ENCODE data around the gene ZGPAT.
"Not testable (repeated sequence)": the region's sequence is repeated elsewhere in the genome, so short reads cannot be mapped to it uniquely, and the experiment has no call there.

The ZGPAT gene

GRCh38 chr20:63755933-63756647 lies 48.3 kb downstream of the ZGPAT start:
- DNase-seq = no peak

- DNase-seq = no peak
Measured at GRCh38 chr20:63756648-63756991, 48.8 kb downstream of the ZGPAT start.

GRCh38 chr20:63758152-63758551 lies 50.3 kb downstream of the ZGPAT start:
- DNase-seq = no peak

- DNase-seq = no peak
Measured at GRCh38 chr20:63759377-63759901, 51.6 kb downstream of the ZGPAT start.

GRCh38 chr20:63765082-63765873 lies 57.4 kb downstream of the ZGPAT start:
- DNase-seq = no peak

GRCh38 chr20:63765902-63766301 lies 58.1 kb downstream of the ZGPAT start:
- DNase-seq = no peak

GRCh38 chr20:63766695-63767426 lies 59.0 kb downstream of the ZGPAT start:
- no peak for DNase-seq

- DNase-seq = no peak
Measured at GRCh38 chr20:63767456-63767855, 59.6 kb downstream of the ZGPAT start.

GRCh38 chr20:63767886-63768285 lies 60.0 kb downstream of the ZGPAT start:
- DNase-seq = no peak

- no peak for DNase-seq
Measured at GRCh38 chr20:63768591-63769515, 61.0 kb downstream of the ZGPAT start.

- no peak for DNase-seq
Measured at GRCh38 chr20:63769891-63770474, 62.1 kb downstream of the ZGPAT start.

GRCh38 chr20:63771046-63771707 lies 63.3 kb downstream of the ZGPAT start:
- no peak for DNase-seq

- DNase-seq = no peak
Measured at GRCh38 chr20:63772781-63773518, 65.1 kb downstream of the ZGPAT start.

- no peak for DNase-seq
Measured at GRCh38 chr20:63773571-63774241, 65.9 kb downstream of the ZGPAT start.

- DNase-seq = peak in 1 of 58 donors; percentile 12
Measured at GRCh38 chr20:63774306-63774705, 66.5 kb downstream of the ZGPAT start.

GRCh38 chr20:63775096-63775978 lies 67.5 kb downstream of the ZGPAT start:
- DNase-seq = peak in 36 of 58 donors; percentile 8 to 79 (median 35)

- DNase-seq = not testable (repeated sequence)
Measured at GRCh38 chr20:63776875-63777274, 69.0 kb downstream of the ZGPAT start.
